ENCODE data around the gene VPS13D.

DNA sequence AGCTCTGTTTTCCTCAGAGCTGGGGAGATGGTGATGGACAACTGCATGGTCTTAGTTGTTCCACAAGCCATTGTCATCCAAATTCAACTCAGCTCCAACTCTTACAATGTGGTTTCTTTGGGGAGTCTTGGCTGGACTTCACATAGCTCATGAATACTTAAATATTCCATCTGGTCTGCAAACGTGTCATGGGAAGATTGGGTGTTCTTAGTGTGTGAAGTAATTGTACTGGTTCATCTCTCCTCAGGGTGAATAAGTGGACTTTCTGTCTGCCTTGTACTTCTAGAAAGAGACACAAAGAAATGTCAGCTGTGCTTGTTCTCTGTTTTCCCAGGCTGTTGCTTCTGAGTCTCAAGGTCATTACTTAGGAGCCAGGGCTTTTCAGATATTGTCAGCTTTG lies 106.6 kb downstream of the VPS13D start:
- TF ChIP-seq, protein P1, sequence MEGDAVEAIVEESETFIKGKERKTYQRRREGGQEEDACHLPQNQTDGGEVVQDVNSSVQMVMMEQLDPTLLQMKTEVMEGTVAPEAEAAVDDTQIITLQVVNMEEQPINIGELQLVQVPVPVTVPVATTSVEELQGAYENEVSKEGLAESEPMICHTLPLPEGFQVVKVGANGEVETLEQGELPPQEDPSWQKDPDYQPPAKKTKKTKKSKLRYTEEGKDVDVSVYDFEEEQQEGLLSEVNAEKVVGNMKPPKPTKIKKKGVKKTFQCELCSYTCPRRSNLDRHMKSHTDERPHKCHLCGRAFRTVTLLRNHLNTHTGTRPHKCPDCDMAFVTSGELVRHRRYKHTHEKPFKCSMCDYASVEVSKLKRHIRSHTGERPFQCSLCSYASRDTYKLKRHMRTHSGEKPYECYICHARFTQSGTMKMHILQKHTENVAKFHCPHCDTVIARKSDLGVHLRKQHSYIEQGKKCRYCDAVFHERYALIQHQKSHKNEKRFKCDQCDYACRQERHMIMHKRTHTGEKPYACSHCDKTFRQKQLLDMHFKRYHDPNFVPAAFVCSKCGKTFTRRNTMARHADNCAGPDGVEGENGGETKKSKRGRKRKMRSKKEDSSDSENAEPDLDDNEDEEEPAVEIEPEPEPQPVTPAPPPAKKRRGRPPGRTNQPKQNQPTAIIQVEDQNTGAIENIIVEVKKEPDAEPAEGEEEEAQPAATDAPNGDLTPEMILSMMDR (conservative IDR thresholded peaks at IDR 0.05; ENCODE audit: low read depth, low read length), result no peak
- TF ChIP-seq RAD21 (IDR thresholded peaks at IDR 0.05; ENCODE audit: low read length), result no peak
- no peak for TF ChIP-seq POLR2A (IDR thresholded peaks at IDR 0.05; ENCODE audit: low read depth, low read length)
- TF ChIP-seq MXI1 (IDR thresholded peaks at IDR 0.05; ENCODE audit: borderline replicate concordance, low read depth, low read length), result no peak
- TF ChIP-seq CEBPB (IDR thresholded peaks at IDR 0.05; ENCODE audit: low read depth, low read length), result no peak
- no peak for TF ChIP-seq SMC3 (IDR thresholded peaks at IDR 0.05; ENCODE audit: low read depth, low read length)
- TF ChIP-seq RCOR1 (IDR thresholded peaks at IDR 0.05; ENCODE audit: insufficient replicate concordance, low read length), result no peak
